Tibial nerve (tissue), 3 donors: ENCODE measurements around the gene CBARP.

Source experiments
- POLR2A ChIP-seq, 2 donors: fragments of 450-650 bp; IDR thresholded peaks; one replicate each; pipeline ENCODE4 v1.6.1; 2017; ENCODE audit warnings: antibody characterized with exemption in 2 of 2, mild to moderate bottlenecking in 2 of 2, moderate library complexity in 2 of 2
- TF ChIP-seq, protein P1 (sequence below), 5 experiments: fragments of 200-600 bp in 3 of 5; fragments of 450-650 bp in 2 of 5; sonication (generic) in 3 of 5; IDR thresholded peaks; one replicate each; pipeline ENCODE4 v1.5.1; 2016 to 2019; ENCODE audit warnings: antibody characterized with exemption in 5 of 5, mild to moderate bottlenecking in 3 of 5, moderate library complexity in 2 of 5

DNA sequence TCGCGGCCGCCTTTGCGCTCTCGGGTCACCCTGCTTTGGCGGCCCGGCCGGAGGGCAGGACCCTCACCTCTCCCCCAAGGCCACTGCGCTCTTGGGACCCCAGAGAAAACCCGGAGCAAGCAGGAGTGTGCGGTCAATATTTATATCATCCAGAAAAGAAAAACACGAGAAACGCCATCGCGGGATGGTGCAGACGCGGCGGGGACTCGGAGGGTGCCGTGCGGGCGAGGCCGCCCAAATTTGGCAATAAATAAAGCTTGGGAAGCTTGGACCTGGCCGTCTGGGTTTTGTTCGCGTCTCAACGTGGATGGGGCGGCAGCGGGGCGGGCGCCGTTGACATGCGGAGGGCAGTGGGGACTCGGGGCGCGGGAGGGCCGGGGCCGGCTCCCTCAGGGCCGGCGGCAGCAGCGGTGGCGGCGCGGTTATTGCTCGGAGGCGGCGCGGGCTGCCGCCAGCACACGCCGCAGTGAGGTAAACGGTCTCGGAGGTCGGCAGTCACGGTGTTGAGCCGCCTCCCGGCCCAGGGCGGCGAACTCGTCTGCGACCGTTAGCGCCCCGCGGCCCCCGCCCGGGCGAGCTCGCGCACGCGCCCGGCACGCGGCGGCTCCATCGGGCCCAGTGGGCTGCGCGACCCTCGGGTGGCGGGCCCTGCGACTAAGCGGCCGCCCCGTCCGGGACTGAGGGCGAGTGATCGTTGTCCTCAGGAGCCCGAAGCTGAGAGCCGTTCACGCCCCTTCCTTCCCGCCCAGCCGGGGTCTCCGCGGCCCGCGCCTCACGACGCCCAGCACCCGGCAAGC is 9.4 kb downstream of the CBARP start:
- TF ChIP-seq POLR2A (IDR thresholded peaks at IDR 0.05): no peak
- TF ChIP-seq, protein P1, sequence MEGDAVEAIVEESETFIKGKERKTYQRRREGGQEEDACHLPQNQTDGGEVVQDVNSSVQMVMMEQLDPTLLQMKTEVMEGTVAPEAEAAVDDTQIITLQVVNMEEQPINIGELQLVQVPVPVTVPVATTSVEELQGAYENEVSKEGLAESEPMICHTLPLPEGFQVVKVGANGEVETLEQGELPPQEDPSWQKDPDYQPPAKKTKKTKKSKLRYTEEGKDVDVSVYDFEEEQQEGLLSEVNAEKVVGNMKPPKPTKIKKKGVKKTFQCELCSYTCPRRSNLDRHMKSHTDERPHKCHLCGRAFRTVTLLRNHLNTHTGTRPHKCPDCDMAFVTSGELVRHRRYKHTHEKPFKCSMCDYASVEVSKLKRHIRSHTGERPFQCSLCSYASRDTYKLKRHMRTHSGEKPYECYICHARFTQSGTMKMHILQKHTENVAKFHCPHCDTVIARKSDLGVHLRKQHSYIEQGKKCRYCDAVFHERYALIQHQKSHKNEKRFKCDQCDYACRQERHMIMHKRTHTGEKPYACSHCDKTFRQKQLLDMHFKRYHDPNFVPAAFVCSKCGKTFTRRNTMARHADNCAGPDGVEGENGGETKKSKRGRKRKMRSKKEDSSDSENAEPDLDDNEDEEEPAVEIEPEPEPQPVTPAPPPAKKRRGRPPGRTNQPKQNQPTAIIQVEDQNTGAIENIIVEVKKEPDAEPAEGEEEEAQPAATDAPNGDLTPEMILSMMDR (IDR thresholded peaks at IDR 0.05): no peak
